Activated CD8-positive, alpha-beta T cell treated with anti-CD3 and anti-CD28 coated beads, Interleukin-2, amount 10 ng/mL, durations not matched to agents 7 days and 5 days (primary cell): Measurements from ENCODE around the gene PPP2R5C. TPM values are rescaled to one million over a fixed set of nuclear protein-coding genes. Genes with fewer than 3 reads are reported as not detected.

Experiments
- ATAC-seq: fragments of 150-1000 bp; cut with Tn5 transposase; one replicate; pipeline ENCODE4 v1.10.0; 2021; ENCODE audit warnings: moderate library complexity
- CTCF ChIA-PET: fragments of 350-600 bp; sonication (Branson Sonifier 250); formaldehyde crosslinking; loops from one replicate; lab custom pipeline; 2021; ENCODE audit warnings: antibody characterized with exemption; lab: Charles Lee
- POLR2A ChIA-PET: fragments of 350-600 bp; sonication (Branson Sonifier 250); formaldehyde crosslinking; loops from one replicate; lab custom pipeline; 2021; ENCODE audit warnings: antibody characterized with exemption; lab: Charles Lee
- DNase-seq: peaks from one replicate; pipeline ENCODE4 v3.0.0-alpha.2; 2020
- H3K27ac Mint-ChIP-seq: one replicate; pipeline ENCODE4 v1.8.0; 2021; ENCODE audit warnings: mild to moderate bottlenecking, mixed read lengths
- H3K27me3 Mint-ChIP-seq: one replicate; pipeline ENCODE4 v1.8.0; 2021; ENCODE audit warnings: low read depth, mixed read lengths
- H3K36me3 Mint-ChIP-seq: one replicate; pipeline ENCODE4 v1.8.0; 2021; ENCODE audit warnings: low read depth, mixed read lengths
- H3K4me1 Mint-ChIP-seq: one replicate; pipeline ENCODE4 v1.8.0; 2021; ENCODE audit warnings: low read depth, mixed read lengths
- H3K4me3 Mint-ChIP-seq: one replicate; pipeline ENCODE4 v1.8.0; 2021; ENCODE audit warnings: mild to moderate bottlenecking, mixed read lengths
- H3K9me3 Mint-ChIP-seq: one replicate; pipeline ENCODE4 v1.8.0; 2022; ENCODE audit warnings: mixed read lengths; ENCODE audit not compliant: insufficient read depth
- total RNA-seq, 2 experiments: library from RNA; stranded (reverse); gene quantifications; one replicate each; pipeline ENCODE4 v1.2.3, GENCODE V29; 2021

Gene PPP2R5C
- total RNA-seq, 2 experiments from 2014 or later: 218 to 223 TPM

GRCh38 chr14:101757839-101758211, 3.7 kb upstream of the PPP2R5C start:
- ChIA-PET POLR2A (no interaction called here), CTCF (interaction anchor here (1.2 to 1.6 kb wide), 2 partner anchors 21 to 51 kb away, joined by 4 to 5 read pairs; no protein-coding TSS in a partner anchor)
- ATAC-seq (no peak), DNase-seq (no peak)
- no peak overlapping the region for H3K4me3 Mint-ChIP-seq
- peaks cover 12% of the 10 kb centered on the region for H3K4me1 Mint-ChIP-seq
- no peaks in the 10 kb centered on the region for H3K36me3 Mint-ChIP-seq
- H3K9me3 Mint-ChIP-seq: peaks cover 11% of the 10 kb centered on the region
- peaks cover 32% of the 10 kb centered on the region for H3K27me3 Mint-ChIP-seq
- H3K27ac Mint-ChIP-seq: no peak overlapping the region

DNA sequence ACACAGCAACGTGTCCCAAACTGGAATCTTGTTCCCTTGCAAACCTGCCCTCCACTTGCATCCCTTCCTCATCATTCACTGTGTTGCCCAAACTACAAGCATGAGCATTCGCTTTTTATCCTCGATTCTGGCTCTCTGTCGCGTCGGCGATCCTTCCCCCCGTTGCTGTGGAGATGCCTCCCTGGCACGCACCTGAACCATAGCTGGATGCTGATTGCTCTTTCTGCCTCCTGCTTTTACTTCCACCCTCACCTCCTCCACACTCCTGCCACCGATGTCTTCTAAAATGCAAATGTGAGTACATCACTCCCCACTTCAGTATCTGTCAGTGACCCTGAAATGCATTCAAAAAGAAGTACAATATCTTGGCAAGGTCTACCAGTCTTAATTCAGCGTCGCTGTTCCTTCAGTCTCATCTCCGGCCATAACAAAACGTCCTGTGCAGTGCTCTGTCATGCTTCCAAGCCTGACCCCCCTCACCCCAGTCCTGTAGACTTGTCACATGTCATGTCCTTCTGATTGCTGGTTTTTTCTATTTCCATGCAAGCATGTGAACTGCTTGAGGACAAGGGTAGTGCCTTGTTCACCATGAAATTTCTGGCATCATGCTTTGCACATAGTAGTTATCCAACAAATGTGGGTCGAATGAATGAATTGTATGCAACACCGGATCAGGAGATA, 2.5 kb upstream of the PPP2R5C start:
- peaks cover 24% of the 10 kb centered on the region for H3K27me3 Mint-ChIP-seq
- ChIA-PET CTCF (interaction anchor here (1.1 to 5.1 kb wide), 4 partner anchors 22 to 85 kb away, joined by 4 to 39 read pairs (median 8); no protein-coding TSS in a partner anchor), POLR2A (no interaction called here)
- peaks cover 3% of the 10 kb centered on the region for H3K36me3 Mint-ChIP-seq
- no peak for ATAC-seq
- no peak overlapping the region for H3K27ac Mint-ChIP-seq
- peaks cover 5% of the 10 kb centered on the region for H3K9me3 Mint-ChIP-seq
- peaks cover 12% of the 10 kb centered on the region for H3K4me1 Mint-ChIP-seq
- no peak for DNase-seq
- H3K4me3 Mint-ChIP-seq: no peak overlapping the region

- ATAC-seq (peak; percentile 74), DNase-seq (peak; percentile 97)
- ChIA-PET CTCF (interaction anchor here (0.9 to 5.1 kb wide), 7 partner anchors 9 to 188 kb away, joined by 4 to 39 read pairs (median 5); no protein-coding TSS in a partner anchor), POLR2A (interaction anchor here (1.0 to 1.5 kb wide), 5 partner anchors 28 to 76 kb away, joined by 3 to 10 read pairs (median 5); no protein-coding TSS in a partner anchor)
- peaks cover 16% of the 10 kb centered on the region for H3K27me3 Mint-ChIP-seq
- peaks cover 12% of the 10 kb centered on the region for H3K4me1 Mint-ChIP-seq
- peaks cover 3% of the 10 kb centered on the region for H3K36me3 Mint-ChIP-seq
- no peaks in the 10 kb centered on the region for H3K9me3 Mint-ChIP-seq
- H3K27ac Mint-ChIP-seq: no peak overlapping the region
- H3K4me3 Mint-ChIP-seq: peak overlapping the region; percentile 50
Measured at GRCh38 chr14:101760138-101761011, 1.1 kb upstream of the PPP2R5C start.

DNA sequence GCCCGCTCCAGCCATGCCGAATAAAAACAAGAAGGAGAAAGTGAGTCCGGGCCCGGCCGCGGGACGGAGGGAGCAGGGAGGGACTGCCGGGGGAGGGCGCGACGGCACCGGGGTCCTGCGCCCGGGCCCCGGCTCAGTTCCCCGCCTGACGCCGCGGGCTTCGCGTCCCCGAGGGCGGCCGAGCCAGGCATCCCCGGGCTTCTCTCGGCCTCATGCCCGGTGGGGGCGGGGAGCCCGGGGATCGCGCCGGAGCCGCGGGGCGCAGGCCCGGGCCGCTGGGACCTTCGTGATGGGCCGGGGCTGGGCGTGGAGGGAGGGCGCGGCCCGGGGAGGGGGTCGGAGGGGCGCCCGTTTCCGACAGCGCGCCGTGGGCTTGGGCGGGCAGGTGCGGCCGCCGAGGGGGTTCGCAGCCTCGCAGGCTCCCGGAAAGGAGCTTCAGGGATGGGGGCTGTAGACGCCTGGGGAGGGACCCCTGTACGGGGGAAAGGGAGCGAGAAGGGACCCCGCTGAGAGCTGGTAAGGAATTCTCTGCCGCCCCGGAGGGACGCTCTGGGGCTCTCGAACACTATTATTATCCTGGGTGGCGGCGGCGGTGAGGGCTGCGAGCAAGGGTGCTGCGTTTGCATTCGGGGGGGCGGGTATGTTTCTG, 496 bp downstream of the PPP2R5C start:
- ATAC-seq (peak; percentile 24), DNase-seq (peak; percentile 55)
- Mint-ChIP-seq H3K27ac (peak overlapping the region; percentile 69), H3K27me3 (peaks cover 10% of the 10 kb centered on the region), H3K4me1 (peaks cover 12% of the 10 kb centered on the region), H3K9me3 (no peaks in the 10 kb centered on the region), H3K36me3 (peaks cover 3% of the 10 kb centered on the region), H3K4me3 (peak overlapping the region; percentile 82)
- ChIA-PET CTCF (interaction anchor here (1.0 to 5.1 kb wide), 4 partner anchors 9 to 80 kb away, joined by 3 to 39 read pairs (median 10); no protein-coding TSS in a partner anchor), POLR2A (interaction anchor here (0.7 to 2.1 kb wide), 11 partner anchors 9 to 186 kb away, joined by 3 to 12 read pairs (median 5); no protein-coding TSS in a partner anchor)

DNA sequence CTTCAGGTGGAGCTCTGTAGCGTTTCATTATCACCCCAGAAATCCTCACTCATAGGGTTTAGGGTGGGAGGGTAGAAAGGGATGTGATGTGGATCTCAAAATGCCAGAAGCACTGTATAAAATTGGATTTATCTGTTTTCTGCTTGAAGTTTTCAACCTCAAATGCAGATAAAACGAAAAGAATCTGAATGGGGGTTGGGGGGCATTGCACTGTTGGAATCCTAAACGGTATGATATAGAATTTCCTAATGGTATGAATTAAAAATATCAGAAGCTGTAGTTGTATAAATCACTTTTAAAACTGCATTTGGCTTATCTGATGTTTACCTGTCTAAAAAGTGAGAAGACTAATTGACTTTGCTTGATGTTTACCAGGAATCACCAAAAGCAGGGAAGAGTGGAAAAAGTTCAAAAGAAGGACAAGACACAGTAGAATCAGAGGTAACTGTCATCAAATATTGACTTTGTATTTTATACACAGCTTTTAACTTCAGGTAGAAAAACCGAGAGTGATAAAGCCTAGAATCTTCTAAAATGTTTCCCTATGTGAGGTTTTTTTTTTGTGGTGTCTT, 1.1 kb downstream of the PPP2R5C start:
- H3K9me3 Mint-ChIP-seq: no peaks in the 10 kb centered on the region
- H3K36me3 Mint-ChIP-seq: peaks cover 3% of the 10 kb centered on the region
- POLR2A ChIA-PET: interaction anchor here (0.7 to 2.1 kb wide), 11 partner anchors 8 to 186 kb away, joined by 3 to 12 read pairs (median 5); no protein-coding TSS in a partner anchor
- CTCF ChIA-PET: interaction anchor here (1.0 to 5.1 kb wide), 6 partner anchors 9 to 80 kb away, joined by 3 to 39 read pairs (median 3); no protein-coding TSS in a partner anchor
- H3K4me1 Mint-ChIP-seq: peaks cover 12% of the 10 kb centered on the region
- peaks cover 10% of the 10 kb centered on the region for H3K27me3 Mint-ChIP-seq
- H3K4me3 Mint-ChIP-seq: peak overlapping the region; percentile 82
- DNase-seq (no peak), ATAC-seq (no peak)
- H3K27ac Mint-ChIP-seq: peak overlapping the region; percentile 69

- Mint-ChIP-seq H3K27me3 (peaks cover 4% of the 10 kb centered on the region), H3K9me3 (no peaks in the 10 kb centered on the region), H3K36me3 (peaks cover 3% of the 10 kb centered on the region), H3K4me3 (no peak overlapping the region), H3K4me1 (peaks cover 12% of the 10 kb centered on the region), H3K27ac (no peak overlapping the region)
- CTCF ChIA-PET: interaction anchor here (1.1 to 5.1 kb wide), 4 partner anchors 57 to 60 kb away, joined by 3 to 39 read pairs (median 5); no protein-coding TSS in a partner anchor
- ATAC-seq (no peak), DNase-seq (no peak)
- POLR2A ChIA-PET: interaction anchor here (0.9 to 1.5 kb wide), 2 partner anchors 52 to 150 kb away, joined by 3 to 5 read pairs; no protein-coding TSS in a partner anchor
Measured at GRCh38 chr14:101763941-101764709, 2.6 kb downstream of the PPP2R5C start.

- Mint-ChIP-seq H3K4me3 (no peak overlapping the region), H3K9me3 (no peaks in the 10 kb centered on the region), H3K27me3 (no peaks in the 10 kb centered on the region), H3K36me3 (peaks cover 3% of the 10 kb centered on the region), H3K27ac (no peak overlapping the region), H3K4me1 (peaks cover 2% of the 10 kb centered on the region)
- no peak for DNase-seq
- ChIA-PET POLR2A (interaction anchor here (0.6 to 1.2 kb wide), 4 partner anchors 48 to 219 kb away, joined by 3 to 6 read pairs (median 3); no protein-coding TSS in a partner anchor), CTCF (interaction anchor here (1.1 to 2.7 kb wide), 4 partner anchors 7 to 76 kb away, joined by 3 to 14 read pairs (median 4); no protein-coding TSS in a partner anchor)
- ATAC-seq: no peak
Measured at GRCh38 chr14:101767618-101768362, 6.3 kb downstream of the PPP2R5C start.

GRCh38 chr14:101770183-101770582, 8.7 kb downstream of the PPP2R5C start:
- CTCF ChIA-PET: interaction anchor here (0.6 to 4.7 kb wide), 39 partner anchors 8 to 326 kb away, joined by 3 to 55 read pairs (median 7); partner anchors contain the start of genes DYNC1H1 and PPP2R5C
- POLR2A ChIA-PET: interaction anchor here (0.6 to 2.5 kb wide), 10 partner anchors 8 to 107 kb away, joined by 3 to 29 read pairs (median 4); no protein-coding TSS in a partner anchor
- no peak for DNase-seq
- peaks cover 9% of the 10 kb centered on the region for H3K4me1 Mint-ChIP-seq
- H3K27me3 Mint-ChIP-seq: no peaks in the 10 kb centered on the region
- H3K27ac Mint-ChIP-seq: no peak overlapping the region
- H3K4me3 Mint-ChIP-seq: no peak overlapping the region
- no peak for ATAC-seq
- no peaks in the 10 kb centered on the region for H3K9me3 Mint-ChIP-seq
- no peaks in the 10 kb centered on the region for H3K36me3 Mint-ChIP-seq

- DNase-seq (no peak), ATAC-seq (no peak)
- H3K27me3 Mint-ChIP-seq: no peaks in the 10 kb centered on the region
- no peaks in the 10 kb centered on the region for H3K9me3 Mint-ChIP-seq
- peaks cover 9% of the 10 kb centered on the region for H3K4me1 Mint-ChIP-seq
- ChIA-PET POLR2A (interaction anchor here (0.9 to 2.1 kb wide), 3 partner anchors 37 to 67 kb away, joined by 3 to 5 read pairs (median 4); no protein-coding TSS in a partner anchor), CTCF (interaction anchor here (1.1 to 4.7 kb wide), 5 partner anchors 20 to 66 kb away, joined by 3 to 55 read pairs (median 12); no protein-coding TSS in a partner anchor)
- H3K4me3 Mint-ChIP-seq: no peak overlapping the region
- H3K36me3 Mint-ChIP-seq: no peaks in the 10 kb centered on the region
- no peak overlapping the region for H3K27ac Mint-ChIP-seq
Measured at GRCh38 chr14:101772770-101773169, 11.3 kb downstream of the PPP2R5C start.
